GM21526 (cell line): Measurements from ENCODE around the gene RCBTB1.

Source experiments
- ATAC-seq: cut with Tn5 transposase; IDR thresholded peaks from one replicate; pipeline ENCODE4 v1.9.1; 2021; ENCODE audit warnings: moderate library complexity; ENCODE audit not compliant: unreplicated experiment, low FRiP score

RCBTB1 gene

DNA sequence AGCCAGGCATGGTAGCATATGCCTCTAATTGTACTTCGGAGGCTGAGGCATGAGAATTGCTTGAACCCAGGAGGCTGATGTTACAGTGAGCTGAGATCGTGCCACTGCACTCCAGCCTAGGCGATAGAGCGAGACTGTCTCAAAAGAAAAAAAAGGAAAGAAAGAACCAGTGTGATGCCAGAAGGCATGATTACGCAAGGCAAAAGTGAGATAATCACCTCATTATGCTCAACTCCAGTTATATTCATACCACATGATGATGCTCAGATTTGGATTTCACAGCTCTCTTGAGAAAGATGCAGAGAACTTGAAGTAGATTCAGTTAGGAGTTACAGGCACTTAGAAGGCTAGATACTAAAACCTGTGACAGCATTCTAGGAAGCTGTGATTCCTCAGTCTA lies 21.8 kb downstream of the RCBTB1 start:
- ATAC-seq = no peak

DNA sequence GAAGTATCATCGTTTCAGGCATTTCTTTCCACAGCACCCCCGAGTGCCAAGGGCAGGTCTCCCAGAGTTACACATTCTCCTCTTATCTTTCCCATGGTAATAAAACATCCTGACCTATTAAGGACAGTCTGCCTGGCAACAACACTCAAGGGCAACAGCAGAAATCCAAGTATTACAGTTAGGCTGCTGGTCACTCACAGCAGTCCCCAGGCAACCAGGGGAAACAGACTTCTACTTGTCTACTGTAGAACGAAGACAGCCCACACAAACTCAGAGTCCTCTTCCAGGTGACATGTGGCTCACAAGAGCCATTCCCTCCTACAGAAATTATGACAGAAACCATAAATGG lies 24.3 kb downstream of the RCBTB1 start:
- no peak for ATAC-seq

DNA sequence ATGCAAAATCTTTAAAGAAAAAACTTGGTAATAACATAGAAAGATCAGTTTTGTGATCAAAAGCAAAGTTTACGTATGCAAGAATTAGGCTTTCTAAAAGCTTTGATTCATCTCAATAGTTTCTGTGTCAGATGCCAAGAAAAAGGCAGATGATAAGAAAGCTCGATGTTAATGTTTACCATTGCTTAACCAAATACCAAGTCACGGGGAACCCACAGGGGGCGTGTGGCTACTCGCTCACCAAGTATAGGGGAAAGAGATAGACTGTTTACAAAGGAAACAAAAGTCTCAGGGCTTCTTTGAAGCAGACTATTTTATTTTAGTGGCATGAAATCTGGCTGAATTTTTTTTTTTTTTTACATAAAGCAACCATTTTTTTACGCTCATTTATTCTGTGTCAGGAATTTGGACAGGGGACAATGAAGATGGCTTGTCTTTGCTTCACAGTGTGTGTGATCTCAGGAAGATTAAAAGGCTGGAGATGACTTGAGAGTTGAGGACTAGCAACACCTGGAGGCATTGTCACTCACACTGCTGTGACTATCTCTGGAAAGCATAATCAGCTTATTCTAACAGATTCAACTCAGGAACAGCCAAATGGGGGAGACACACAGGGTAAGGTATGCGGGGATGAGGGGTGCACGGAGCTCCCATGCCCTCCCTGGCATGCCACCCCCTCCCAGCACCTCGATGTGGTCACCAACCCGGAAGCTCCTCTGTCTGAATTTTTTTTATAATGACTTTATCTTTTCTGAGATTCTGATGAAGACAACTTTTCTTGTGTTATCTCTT lies 24.9 kb downstream of the RCBTB1 start:
- ATAC-seq = no peak

DNA sequence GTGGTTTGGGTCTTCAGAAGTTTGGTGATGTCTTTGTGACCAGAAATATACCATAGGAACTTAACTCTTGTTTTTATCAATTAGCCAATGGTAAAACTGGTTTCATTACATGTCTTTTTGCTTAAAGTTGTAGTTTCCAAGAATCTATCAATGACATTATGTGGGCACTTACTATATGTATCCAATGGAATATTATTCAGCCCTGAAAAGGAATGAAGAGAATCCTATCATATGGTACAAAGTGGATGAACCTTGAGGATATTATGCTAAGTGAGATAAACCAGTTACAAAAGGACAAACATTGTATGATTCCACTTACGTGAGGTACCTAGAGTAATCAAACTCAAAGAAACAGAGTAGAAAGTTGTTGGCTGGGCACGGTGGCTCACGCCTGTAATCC lies 26.4 kb downstream of the RCBTB1 start:
- no peak for ATAC-seq

DNA sequence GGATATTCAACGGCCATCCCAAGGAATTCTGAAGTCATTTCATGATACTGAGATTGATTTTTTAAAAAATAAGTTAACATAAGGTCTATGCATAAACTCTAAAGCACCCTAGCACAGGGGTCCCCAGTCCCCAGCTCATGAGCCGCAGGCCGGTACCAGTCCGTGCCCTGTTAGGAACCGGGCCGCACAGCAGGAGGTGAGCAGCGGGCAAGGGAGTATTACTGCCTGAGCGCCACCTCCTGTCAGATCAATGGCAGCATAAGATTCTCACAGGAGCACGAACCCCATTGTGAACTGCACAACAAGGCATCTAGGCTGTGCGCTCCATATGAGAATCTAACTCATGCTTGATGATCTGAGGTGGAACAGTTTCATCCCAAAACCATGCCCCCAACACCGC lies 31.0 kb downstream of the RCBTB1 start:
- ATAC-seq = no peak

DNA sequence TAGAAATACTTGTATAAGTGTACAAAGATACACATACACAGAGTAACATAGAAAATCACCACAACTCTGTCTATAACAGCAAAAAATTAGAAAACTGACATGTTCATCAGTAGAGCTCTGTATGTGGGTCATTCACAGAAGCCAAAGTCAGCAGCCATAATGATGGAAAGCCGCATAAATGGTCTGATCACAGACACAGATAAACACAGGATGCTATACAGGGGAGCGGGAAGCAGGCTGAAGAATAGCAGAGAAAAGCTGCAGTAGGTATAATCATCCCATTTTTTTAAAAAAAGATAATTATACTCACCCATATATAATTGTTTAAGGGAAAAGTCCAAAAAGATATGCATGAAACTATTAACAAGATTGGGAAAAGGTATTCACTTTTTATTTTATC lies 31.5 kb downstream of the RCBTB1 start:
- no peak for ATAC-seq

DNA sequence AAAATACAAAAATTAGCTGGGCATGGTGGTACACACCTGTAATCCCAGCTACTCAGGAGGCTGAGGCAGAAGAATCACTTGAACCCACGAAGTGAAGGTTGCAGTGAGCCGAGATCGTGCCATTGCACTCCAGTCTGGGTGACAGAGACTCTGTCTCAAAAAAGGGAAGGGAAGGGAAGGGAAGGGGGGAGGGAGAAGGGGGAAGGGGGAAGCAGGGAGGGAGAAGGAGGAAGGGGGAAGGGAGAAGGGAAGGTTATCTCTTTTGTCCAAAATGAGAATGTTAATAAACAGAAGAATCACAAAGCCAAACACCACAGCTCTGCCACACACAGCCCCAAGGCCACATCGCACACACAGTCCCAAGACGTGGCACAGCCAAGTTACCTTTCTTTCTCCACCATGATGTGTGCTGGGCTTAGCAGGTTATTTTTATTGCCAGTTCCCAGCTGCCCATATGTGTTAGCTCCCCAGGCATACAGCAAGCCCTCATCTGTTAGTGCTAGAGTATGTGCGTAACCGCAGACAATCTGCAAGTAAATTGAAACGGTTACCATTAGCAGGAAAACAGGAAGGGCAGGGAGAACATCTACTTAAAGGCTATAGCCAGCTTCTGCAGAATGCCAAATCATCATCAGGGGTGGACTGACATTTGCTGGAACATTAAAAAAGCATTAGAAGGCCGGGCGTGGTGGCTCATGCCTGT lies 34.3 kb downstream of the RCBTB1 start:
- ATAC-seq = no peak

DNA sequence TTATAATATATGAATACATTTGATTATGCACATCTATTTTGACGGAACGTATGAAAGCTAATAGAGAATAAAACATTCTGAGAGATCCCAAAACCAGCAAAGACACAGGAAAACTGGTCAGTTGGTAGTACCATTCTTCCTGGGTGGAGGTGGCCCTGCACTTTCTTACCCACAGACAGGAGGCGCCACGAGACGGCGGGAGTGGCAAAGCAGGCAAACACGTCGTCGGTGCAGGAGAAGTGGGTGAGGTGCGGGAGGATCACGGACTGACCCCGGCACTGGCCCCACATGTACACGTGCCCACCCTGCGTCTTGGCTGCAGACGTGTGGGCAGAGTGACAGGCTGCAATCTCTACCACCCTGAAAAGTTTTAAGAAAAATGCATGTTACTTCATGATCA lies 36.1 kb downstream of the RCBTB1 start:
- no peak for ATAC-seq

DNA sequence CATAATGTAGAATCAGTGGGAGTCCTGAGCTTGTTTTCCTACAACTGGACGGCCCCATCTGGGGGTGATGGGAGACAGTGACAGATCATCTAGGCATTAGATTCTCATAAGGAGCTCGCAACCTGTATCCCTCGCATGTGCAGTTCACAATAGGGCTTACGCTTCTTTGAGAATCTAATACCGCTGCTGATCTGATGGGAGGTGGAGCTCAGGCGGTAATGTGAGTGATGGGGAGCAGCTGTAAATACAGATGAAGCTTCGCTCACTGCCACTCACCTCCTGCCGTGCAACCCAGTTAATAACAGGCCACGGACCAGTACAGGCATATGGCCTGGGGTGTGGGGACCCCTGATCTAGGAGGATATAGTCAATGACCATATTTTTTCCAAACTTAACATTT lies 38.8 kb downstream of the RCBTB1 start:
- no peak for ATAC-seq

DNA sequence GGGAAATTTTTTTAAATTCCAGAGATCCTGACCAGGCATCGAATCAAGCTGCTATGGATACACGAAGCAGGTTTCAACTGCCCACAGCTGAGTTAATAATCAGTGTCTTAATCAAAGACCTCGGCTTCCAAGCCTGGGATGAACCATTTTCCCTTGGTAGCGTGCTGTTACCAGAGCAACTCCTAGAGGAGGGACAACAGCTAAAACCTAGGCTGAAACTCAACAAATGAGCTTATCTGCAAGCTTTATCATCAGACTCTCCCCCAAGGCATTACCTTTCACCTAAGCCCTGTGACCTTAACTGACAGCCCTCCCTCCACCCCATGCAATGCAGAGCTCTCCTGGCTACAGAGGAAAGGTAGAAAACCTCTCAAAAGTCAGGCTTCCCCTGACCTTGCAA lies 39.7 kb downstream of the RCBTB1 start:
- no peak for ATAC-seq

DNA sequence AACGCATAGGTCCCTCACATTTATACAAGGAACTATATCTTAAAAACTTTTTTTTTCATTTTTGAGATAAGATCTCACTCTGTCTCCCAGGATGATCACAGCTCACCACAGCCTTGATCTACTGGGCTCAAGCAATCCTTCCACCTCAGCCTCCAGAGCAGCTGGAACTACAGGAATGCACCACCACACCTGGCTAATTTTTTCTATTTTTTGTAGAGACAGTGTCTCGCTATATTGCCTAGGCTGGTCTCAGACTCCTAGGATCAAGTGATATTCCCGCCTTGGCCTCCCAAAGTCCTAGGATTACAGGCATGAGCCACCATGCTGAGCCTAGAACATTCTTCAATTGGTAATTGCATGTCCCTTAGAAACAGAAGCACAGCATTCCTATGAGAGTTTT lies 41.7 kb downstream of the RCBTB1 start:
- ATAC-seq = no peak

DNA sequence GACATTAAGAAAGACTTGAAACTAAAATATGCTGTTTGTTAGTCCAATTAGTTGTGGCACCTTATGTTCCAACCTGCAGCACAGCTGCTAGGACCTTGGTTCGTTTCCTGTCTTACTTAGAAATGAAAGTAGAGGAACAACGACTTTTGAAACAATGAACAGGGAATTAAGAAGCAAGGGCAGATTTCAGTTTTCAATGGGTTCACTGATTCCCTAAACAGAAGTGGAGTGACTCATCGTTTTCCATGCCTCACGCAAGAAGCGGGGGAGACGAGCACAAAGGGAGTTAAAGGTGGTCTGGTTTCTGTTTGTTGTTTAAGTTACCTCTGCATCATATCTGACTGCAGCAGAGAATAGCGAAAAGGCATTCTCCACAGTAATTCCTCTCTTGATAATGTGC lies 44.8 kb downstream of the RCBTB1 start:
- ATAC-seq = no peak

DNA sequence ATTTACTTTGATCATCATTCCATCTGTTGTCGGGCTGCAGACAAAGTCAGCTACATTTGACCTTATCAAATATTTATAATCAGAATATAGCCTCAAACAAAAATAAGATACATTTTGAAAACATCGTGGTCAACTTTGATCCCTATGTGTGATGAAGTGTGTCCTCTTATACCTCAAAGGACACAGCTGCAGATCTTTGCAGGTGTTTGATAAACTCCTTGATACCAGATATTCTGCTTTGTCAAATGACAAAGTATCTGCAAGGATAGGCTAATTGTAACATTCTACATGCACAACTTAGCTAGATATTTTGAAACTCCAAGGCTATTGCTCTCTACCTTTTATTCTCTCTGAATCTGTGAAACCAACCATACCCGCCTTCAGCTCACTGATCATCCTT lies 45.6 kb downstream of the RCBTB1 start:
- no peak for ATAC-seq

DNA sequence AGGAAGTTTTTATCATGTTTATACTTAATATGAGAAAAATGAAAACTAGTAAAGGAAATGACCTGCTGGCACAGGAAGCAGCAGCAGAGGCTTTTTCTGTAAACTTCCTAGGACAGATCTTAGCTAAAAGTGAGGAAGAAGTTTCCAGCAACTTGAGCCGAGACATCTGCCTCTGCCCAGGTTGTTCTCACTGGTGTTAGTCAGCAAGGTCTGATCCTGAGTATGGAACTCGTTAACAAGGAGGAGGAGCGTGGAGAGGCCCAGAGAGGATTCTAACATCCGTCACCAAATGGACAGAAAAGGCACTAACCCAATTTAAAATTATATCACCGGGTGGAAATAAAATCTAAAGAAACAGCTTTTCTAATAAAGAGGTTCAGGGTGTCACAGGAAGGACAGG lies 46.0 kb downstream of the RCBTB1 start:
- no peak for ATAC-seq

DNA sequence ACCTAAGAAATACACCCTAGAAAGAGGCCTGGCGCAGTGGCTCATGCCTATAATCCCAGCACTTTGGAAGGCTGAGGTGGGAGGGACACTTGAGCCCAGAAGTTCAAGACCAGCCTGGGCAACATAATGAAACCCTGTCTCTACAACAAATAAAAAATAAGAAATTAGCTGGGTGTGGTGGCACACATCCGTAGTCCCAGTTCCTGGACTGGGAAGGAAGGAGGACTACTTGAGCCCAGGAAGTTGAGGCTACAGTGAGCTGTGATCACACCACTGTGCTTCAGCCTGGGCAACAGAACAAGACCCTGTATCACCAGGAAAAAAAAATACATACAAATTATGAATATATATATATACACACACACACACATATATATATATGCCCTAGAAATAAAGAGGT lies 47.0 kb downstream of the RCBTB1 start:
- no peak for ATAC-seq

DNA sequence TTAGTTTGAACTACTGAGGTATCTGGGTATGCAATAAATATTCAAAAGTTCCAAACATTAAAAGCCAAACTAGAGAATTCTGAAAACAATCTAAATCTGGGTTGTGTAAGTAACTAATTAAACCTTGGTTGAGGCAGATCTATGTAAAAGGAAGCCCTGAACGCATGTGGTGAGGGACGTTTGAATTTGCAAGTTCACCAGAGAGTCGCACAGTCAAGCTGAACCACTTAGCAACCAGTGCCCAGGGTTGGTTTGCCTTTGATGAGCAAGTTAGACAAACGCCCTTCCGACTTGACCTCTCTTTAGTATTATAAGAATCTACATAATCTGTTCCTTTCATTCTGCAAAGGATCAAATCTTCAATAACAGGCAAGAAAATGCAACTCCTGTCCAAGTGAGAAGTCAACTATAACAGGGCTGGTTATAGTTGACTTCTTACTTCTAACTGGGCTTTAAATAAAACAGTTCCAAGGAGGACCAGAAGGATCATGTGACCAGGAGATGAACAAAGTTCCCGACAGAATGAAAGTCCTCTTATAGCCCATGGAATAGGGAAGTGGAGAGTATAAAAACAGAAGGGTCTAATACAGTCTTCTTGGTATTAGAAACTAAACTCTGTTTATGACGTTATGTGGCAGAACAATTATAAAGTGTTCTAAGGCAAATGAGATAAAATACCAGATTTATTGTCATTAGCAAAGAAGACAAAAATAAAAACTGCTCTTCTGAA lies 49.0 kb downstream of the RCBTB1 start:
- no peak for ATAC-seq

DNA sequence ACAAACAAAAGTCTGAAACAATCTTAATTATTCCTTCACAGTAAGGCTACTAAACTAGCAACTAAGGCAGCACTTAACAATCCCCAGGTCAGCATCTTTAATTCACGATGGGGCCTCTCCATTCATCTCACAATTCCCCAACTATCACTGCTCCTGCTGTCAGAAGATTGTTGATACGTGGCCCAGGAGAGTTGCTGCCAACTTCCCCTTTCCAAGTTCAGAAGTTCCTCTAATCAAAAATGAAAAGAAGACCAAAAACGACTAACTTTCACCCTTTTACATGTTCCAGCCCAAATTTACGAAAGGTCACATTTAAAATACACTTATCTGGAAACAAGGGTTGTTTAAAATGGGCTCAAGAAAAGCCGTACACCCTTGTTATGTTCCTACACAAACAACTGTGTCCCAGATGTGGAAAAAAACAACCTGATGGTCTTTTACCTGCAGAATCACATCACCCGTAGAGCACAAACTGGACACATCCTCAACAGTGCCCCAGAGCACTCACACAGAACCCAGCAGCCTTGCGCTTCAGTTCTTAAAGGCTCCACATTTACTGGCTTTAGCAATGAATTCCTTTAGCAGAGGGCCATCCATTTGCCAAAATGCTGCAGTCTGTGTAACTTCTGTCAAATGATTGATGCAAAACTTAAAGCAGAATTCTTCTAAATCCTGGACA lies 51.6 kb downstream of the RCBTB1 start:
- no peak for ATAC-seq

DNA sequence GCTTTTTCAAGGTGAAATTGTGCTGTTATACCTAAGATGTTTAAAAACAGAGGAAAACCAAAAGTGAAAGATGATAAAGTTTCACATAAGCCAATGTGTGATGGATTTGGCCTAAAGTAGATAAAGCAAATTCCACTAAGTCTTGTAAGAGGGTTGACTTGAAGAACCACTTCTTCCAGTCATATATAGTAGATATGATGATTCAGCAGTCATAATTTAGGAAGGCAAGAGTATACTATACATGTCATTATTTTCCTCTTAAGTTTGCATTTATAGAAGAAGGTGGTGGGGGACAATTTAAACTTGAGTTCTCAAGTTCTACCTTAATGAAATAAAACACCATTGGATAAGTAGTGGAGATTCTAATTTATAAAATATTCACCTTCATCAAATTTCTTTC lies 52.3 kb downstream of the RCBTB1 start:
- no peak for ATAC-seq

DNA sequence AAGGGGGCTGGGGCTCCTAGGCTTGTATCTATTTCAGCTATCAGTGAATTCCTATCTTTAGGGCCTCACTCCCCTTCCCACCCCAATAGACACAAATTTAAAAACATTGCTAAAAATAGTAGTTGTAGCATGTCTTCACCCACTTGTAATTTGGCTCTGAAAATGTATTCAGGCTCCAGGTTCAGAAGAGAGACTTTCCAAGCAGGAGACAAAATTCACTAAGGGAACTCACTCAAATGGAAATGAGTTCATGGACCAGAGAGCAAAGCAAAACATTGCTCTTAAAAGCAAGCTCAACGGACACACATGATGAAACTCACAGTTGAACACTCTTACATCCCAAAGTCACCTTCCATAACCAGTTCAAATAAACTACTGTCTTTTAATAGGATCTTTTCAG lies 52.8 kb downstream of the RCBTB1 start:
- no peak for ATAC-seq

DNA sequence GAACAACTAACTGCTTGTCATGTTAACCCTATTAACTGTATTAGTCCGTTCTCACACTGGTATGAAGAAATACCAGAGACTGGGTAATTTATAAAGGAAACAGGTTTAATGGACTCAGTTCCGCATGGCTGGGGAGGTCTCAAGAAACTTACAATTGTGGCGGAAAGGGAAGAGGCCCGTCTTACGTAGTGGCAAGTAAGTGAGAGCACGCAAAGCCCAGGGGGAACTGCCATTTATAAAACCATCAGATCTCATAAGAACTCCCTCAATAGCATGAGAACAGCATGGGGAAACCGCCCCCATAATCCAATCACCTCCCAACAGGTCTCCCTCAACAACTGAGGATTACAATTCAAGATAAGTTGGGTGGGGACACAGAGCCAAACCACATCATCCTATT lies 54.9 kb downstream of the RCBTB1 start:
- no peak for ATAC-seq

DNA sequence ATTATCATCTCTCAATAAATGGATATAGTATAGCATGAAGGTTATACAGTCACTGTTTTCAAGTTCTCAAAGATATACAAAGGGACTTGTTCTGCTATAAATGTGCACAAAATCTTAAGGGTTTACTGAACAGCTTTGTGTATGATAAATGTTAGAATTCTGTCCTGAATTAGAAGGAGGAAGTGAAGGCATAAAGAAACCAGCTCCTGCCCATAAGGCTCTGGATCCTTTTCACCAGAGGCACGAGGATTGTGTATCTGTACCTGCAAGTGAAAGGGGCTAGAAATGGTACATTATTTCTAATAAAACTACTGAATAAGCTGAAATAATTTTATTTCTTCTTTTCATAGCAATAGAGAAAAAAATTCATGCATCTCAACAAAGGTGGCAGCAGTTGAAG lies 57.2 kb downstream of the RCBTB1 start:
- ATAC-seq = no peak
